Large intestine (tissue), 12 donors: Measurements from ENCODE around the gene SLC28A3. TPM values are rescaled to one million over a fixed set of nuclear protein-coding genes. Genes with fewer than 3 reads are reported as not detected.
A peak's percentile ranks its signal among the peaks of the same experiment; 100 is the strongest.
"Not testable (repeated sequence)": the region's sequence is repeated elsewhere in the genome, so short reads cannot be mapped to it uniquely, and the experiment has no call there.

ENCODE experiments used
- DNase-seq, 2 donors: peaks; one replicate each; pipeline versions ENCODE4 v3.0.0 to v3.0.0-alpha.2; 2013
- H3K27ac ChIP-seq: one replicate; pipeline ENCODE4 v1.5.1; 2013; ENCODE audit warnings: low read length
- H3K27me3 ChIP-seq: 2 replicates; pipeline ENCODE4 v1.6.1; 2013; ENCODE audit warnings: low read length; ENCODE audit not compliant: control insufficient read depth, insufficient read depth
- H3K36me3 ChIP-seq: 2 replicates; pipeline ENCODE4 v1.6.1; 2013; ENCODE audit warnings: low read length; ENCODE audit not compliant: control insufficient read depth, insufficient read depth
- H3K4me1 ChIP-seq: one replicate; pipeline ENCODE4 v1.6.1; 2013; ENCODE audit warnings: low read length; ENCODE audit not compliant: control insufficient read depth, insufficient read depth
- H3K4me3 ChIP-seq: one replicate; pipeline ENCODE4 v1.5.1; 2013; ENCODE audit warnings: low read length
- H3K9me3 ChIP-seq: one replicate; pipeline ENCODE4 v1.6.1; 2013; ENCODE audit warnings: mild to moderate bottlenecking, low read depth, low read length, moderate library complexity; ENCODE audit not compliant: control insufficient read depth
- whole genome bisulfite sequencing: methylation state at CpG from one replicate; pipeline ENCODE4 v1.1.5; 2013; ENCODE audit warnings: low lambda C conversion rate; ENCODE audit not compliant: insufficient coverage; 5-methylcytosine and 5-hydroxymethylcytosine counted together
- long read RNA-seq, 11 donors: transcript quantifications; one replicate each; lab custom pipeline, GENCODE V29; 2026
- polyA plus RNA-seq: library from polyadenylated mRNA; unstranded; fragments of 120-200 nt; gene quantifications from one replicate; pipeline ENCODE4 v1.2.1, GENCODE V29; 2013

SLC28A3 gene, protein sequence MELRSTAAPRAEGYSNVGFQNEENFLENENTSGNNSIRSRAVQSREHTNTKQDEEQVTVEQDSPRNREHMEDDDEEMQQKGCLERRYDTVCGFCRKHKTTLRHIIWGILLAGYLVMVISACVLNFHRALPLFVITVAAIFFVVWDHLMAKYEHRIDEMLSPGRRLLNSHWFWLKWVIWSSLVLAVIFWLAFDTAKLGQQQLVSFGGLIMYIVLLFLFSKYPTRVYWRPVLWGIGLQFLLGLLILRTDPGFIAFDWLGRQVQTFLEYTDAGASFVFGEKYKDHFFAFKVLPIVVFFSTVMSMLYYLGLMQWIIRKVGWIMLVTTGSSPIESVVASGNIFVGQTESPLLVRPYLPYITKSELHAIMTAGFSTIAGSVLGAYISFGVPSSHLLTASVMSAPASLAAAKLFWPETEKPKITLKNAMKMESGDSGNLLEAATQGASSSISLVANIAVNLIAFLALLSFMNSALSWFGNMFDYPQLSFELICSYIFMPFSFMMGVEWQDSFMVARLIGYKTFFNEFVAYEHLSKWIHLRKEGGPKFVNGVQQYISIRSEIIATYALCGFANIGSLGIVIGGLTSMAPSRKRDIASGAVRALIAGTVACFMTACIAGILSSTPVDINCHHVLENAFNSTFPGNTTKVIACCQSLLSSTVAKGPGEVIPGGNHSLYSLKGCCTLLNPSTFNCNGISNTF
- polyA plus RNA-seq, result 0.81 TPM
- long read RNA-seq, donor 1, result 0 reads
- long read RNA-seq, donor 2, result 0 reads
- long read RNA-seq, donor 3, result 0 reads
- long read RNA-seq, donor 4, result 0 reads
- long read RNA-seq, donor 5, result 0 reads
- long read RNA-seq, donor 6, result 0 reads
- long read RNA-seq, donor 7, result 0 reads
- long read RNA-seq, donor 8, result 0 reads
- long read RNA-seq, donor 9, result 0 reads
- long read RNA-seq, donor 10, result 0 reads
- long read RNA-seq, donor 11, result 0 reads

DNA sequence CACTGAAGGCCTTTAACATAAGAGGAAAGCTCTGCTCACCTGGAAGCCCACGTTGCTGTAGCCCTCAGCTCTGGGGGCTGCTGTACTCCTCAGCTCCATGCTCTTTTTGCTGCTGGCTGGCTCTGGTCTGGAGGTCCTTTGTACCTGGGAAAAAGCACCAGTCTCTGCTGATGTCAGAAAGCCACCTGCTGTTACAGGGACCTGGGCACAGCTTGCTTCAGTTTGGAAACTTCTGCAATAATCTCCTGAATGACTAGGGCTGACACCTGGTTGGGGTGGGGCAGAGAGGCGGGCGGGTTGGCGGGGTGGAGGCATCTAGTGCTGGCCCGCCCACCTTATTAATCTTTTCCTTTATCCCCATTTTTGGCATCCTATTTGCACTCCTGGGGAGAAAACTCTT is at the start of gene SLC28A3:
Gene SLC28A3, minus strand, starts transcription at position 224 of the 400 bp plus-strand sequence. Its CDS starts 125 bp downstream, at position 99.
- Histone ChIP-seq H3K9me3 (no peaks in the 10 kb centered on the region), H3K4me3 (peak within 1 kb of the TSS; percentile 19), H3K36me3 (no peaks in the 10 kb centered on the region), H3K27me3 (no peaks in the 10 kb centered on the region), H3K27ac (peak within 1 kb of the TSS; percentile 26), H3K4me1 (no peaks in the 10 kb centered on the region)
- 92% methylated on average over 2 of the region's 5 CpGs for WGBS
- peak; percentile 20 to 28 for DNase-seq

DNA sequence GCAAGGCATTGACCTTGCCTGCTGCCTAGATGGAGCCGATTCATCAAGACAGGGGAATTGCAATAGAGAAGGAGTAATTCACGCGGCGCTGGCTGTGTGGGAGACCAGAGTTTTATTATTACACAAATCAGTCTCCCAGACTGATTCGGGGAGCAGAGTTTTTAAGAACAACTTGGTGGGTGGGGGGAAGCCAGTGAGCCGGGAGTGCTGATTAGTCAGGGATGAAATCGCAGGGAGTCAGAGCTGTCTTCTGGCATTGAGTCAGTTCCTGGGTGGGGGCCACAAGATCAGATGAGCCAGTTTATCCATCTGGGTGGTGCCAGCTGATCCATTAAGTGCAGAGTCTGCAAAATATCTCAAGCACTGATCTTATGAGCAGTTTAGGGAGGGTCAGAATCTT is 49.7 kb upstream of the SLC28A3 start:
- 87% methylated on average over 3 of the region's 7 CpGs for WGBS

DNA sequence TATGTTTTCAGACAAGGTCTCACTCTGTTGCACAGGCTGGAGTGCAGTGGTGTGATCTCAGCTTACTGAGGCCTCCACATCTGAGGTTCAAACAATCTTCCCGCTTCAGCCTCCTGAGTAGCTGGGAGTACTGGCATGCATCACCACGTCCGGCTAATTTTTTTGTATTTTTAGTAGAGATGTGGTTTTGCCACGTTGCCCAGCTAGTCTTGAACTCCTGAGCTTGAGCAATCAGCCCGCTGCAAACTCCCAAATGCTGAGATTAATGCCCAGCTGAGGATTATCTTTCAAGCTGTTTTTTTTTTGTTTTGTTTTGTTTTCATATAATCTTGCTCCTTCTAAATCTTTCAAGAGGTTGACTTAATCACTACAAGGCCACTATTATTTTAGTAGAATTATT is 47.3 kb upstream of the SLC28A3 start:
- WGBS, result 100% methylated on average over 1 of the region's 5 CpGs
- Histone ChIP-seq H3K4me1 (no peaks in the 10 kb centered on the region), H3K4me3 (no peak overlapping the region), H3K9me3 (no peaks in the 10 kb centered on the region), H3K36me3 (no peaks in the 10 kb centered on the region), H3K27ac (no peak overlapping the region), H3K27me3 (no peaks in the 10 kb centered on the region)
- DNase-seq, result no peak

More for the DNA sequence above, 49.7 kb upstream of the SLC28A3 start:
- H3K27me3 ChIP-seq, H3K27ac ChIP-seq, DNase-seq, H3K4me1 ChIP-seq, H3K9me3 ChIP-seq, H3K4me3 ChIP-seq, H3K36me3 ChIP-seq: not testable (repeated sequence)

DNA sequence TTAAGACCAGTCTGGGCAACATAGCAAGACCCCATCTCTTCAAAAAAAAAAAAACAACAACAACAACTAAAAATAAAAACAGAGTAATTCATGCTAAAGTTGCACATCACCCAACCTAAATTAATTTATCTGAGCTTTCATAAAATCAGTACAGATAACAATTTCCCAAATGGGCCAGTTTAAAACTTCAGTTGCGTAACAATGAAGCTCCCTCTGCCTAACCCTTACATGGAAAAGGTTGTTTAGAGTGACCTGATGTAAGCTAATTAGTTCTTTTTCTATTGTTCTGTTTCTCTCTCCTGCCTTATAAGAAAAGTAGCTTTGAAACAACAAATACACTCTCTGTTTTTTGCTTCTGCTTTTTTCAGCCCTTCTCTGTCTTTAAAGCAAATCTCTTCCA is 46.2 kb upstream of the SLC28A3 start:
- Histone ChIP-seq H3K9me3 (no peaks in the 10 kb centered on the region), H3K27ac (no peak overlapping the region), H3K27me3 (no peaks in the 10 kb centered on the region), H3K4me1 (no peaks in the 10 kb centered on the region), H3K4me3 (no peak overlapping the region), H3K36me3 (no peaks in the 10 kb centered on the region)
- no peak for DNase-seq
- no CpG with 5 or more reads among the region's 1 CpG for WGBS

DNA sequence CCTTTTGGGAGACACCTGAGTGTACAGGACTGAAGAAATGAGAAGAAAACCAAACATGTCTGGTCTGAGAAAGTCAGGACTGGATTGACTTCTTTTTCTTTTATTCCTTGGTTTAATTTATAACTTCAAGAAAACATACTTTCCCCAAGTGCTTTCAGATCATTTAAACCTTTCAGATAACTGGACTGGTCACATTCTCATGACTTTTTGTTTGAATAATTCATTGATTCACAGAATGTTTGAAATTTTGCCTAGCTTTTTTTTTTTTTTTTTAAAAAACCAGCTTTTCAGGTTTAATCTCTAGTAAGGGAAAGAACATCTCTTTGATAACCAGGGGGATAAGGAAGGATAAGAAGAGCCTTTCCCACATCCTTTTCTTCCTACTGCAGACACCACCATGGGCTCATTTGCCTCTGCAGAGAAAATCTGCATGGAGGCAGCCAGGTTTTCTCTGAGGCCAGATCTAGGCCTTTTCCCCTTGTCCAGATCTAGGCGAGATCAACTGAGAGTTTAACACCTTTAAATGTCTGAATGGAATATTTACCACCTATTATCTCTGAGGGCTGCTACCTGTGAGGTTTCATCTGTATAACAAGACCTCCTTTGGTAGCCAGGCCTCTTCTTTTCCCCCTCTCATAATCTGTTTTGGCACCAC is 45.0 kb upstream of the SLC28A3 start:
- Histone ChIP-seq H3K27ac (no peak overlapping the region), H3K9me3 (no peaks in the 10 kb centered on the region), H3K27me3 (no peaks in the 10 kb centered on the region), H3K4me3 (no peak overlapping the region), H3K36me3 (no peaks in the 10 kb centered on the region), H3K4me1 (no peaks in the 10 kb centered on the region)
- no CpG with 5 or more reads among the region's 1 CpG for WGBS
- DNase-seq, result no peak

GRCh38 chr9:84384617-84385016 is 44.1 kb upstream of the SLC28A3 start:
- H3K27ac ChIP-seq, result no peak overlapping the region
- 100% methylated on average over 1 of the region's 1 CpG for WGBS
- no peaks in the 10 kb centered on the region for H3K4me1 ChIP-seq

DNA sequence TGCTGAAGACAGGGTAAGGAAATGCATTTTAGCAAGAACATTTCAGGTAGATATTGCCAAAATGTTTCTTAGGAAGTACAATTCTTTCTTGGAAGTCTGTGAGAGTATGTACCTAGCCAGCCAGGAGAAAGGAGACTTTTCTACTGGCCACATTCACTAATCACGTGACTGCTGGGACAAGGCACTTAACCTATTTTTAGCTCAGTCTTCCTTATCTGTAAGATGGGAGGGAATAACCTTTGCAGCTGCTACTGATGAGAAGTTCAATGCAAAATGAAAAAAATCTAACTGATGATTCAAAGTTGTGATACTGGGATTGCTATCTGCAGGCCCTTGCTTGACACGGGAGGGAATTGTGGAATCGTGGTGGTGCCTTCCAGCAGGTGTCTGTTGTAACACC is 42.6 kb upstream of the SLC28A3 start:
- no CpG with 5 or more reads among the region's 3 CpGs for WGBS
- Histone ChIP-seq H3K9me3 (no peaks in the 10 kb centered on the region), H3K4me3 (no peak overlapping the region)

More at GRCh38 chr9:84384617-84385016, 44.1 kb upstream of the SLC28A3 start:
- no peak for DNase-seq
- Histone ChIP-seq H3K4me3 (no peak overlapping the region), H3K27me3 (no peaks in the 10 kb centered on the region), H3K9me3 (no peaks in the 10 kb centered on the region), H3K36me3 (no peaks in the 10 kb centered on the region)

DNA sequence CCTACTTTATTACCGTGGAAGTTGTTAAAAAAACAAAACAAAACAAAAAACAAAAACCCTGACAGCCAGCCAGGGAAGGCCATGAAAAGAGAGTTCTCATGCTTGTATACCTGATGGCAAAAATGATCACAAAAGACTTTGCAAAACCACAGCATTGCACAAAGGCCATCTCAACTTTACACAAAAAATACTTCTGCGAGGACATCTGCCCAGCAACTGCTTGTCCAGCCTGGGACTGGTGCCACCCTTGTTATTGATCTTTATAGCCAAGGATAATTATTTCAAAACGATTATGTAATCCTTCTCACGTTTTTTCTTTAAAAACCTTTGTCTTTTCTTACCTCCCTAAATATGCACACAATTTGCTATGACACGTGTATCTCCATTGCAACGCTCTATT is 42.2 kb upstream of the SLC28A3 start:
- Histone ChIP-seq H3K27ac (no peak overlapping the region), H3K27me3 (no peaks in the 10 kb centered on the region), H3K4me1 (no peaks in the 10 kb centered on the region), H3K4me3 (no peak overlapping the region), H3K9me3 (no peaks in the 10 kb centered on the region), H3K36me3 (no peaks in the 10 kb centered on the region)
- no peak for DNase-seq
- WGBS, result 67% methylated on average over 6 of the region's 6 CpGs

More for the DNA sequence above, 42.6 kb upstream of the SLC28A3 start:
- no peak for DNase-seq
- no peak overlapping the region for H3K27ac ChIP-seq
- H3K36me3 ChIP-seq, result no peaks in the 10 kb centered on the region
- no peaks in the 10 kb centered on the region for H3K4me1 ChIP-seq
- no peaks in the 10 kb centered on the region for H3K27me3 ChIP-seq

DNA sequence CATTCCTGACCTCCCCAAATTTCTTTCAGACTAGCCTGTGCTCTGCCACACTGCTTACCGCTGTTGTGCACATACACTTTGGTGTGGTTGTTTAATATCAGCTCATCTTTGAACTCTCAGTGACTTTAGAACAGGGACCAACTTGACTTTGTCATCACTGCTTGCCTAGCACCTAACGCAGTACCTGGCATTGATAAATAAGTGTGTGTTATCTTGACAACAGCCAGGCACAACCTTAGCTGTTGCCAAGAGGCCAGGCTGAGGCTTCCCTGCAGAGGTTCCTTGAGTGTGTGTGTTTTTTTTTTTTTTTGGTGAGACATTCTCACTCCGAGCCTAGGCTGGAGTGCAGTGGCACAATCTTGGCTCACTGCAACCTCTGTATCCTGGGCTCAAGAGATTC is 41.0 kb upstream of the SLC28A3 start:
- Histone ChIP-seq H3K4me3 (no peak overlapping the region), H3K27ac (no peak overlapping the region), H3K9me3 (no peaks in the 10 kb centered on the region), H3K36me3 (no peaks in the 10 kb centered on the region), H3K4me1 (no peaks in the 10 kb centered on the region), H3K27me3 (no peaks in the 10 kb centered on the region)
- no peak for DNase-seq
- no CpG with 5 or more reads among the region's 3 CpGs for WGBS

- Histone ChIP-seq H3K27ac (no peak overlapping the region), H3K36me3 (no peaks in the 10 kb centered on the region), H3K4me3 (no peak overlapping the region), H3K9me3 (no peaks in the 10 kb centered on the region), H3K27me3 (no peaks in the 10 kb centered on the region), H3K4me1 (no peaks in the 10 kb centered on the region)
- no peak for DNase-seq
Observed at GRCh38 chr9:84379740-84380139, 39.2 kb upstream of the SLC28A3 start.
